Skin epidermis (tissue), 12 donors: ENCODE measurements around the gene TST.

Experiments used
- H3K27ac ChIP-seq, 21 experiments: fragments of 200-600 bp; sonication (generic) in 11 of 21; one replicate each; pipeline ENCODE4 v1.5.0; 2020; ENCODE audit warnings: mild to moderate bottlenecking in 3 of 21, inconsistent platforms in 2 of 21, moderate library complexity in 2 of 21
- H3K4me3 ChIP-seq, 7 experiments: fragments of 200-600 bp; sonication (generic) in 2 of 7; one replicate each; pipeline ENCODE4 v1.5.0; 2020; ENCODE audit warnings: inconsistent platforms in 2 of 7, mild to moderate bottlenecking in 2 of 7, moderate library complexity in 1 of 7

TST gene

DNA sequence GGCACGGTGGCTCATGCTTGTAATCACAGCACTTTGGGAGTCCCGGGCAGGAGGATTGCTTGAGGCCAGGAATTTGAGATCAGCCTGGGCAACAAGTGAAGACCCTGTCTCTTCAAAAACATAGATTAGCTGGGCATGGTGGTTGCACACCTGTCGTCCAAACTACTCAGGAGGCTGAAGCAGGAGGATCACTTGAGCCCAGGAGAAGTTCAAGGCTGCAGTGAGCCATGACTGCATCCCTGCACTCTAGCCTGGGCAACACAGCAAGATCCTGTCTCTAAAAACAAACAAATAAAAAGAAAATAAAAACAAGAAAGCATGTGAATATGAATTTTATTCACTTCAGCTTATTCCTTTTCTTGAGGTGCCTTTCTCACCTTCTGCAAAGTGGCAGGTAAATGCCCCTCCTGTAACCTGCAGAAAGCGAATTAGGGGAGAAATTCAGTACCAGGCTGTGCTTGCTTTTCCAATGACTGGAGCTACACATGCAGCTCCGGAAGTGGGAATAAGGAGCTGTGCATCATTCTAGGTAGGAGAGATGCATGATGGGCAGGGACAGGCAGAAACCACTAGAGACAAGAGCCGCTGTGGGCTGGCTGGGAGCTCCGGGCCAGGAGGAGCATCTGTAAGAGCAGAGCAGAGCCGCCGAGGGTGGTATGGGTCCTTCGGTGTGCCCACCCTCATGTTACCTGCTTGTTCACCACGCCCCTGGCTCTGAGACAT lies 17.6 kb upstream of the TST start:
- Histone ChIP-seq H3K27ac (no peak overlapping the region), H3K4me3 (no peak overlapping the region)

GRCh38 chr22:37033605-37034430 lies 14.6 kb upstream of the TST start:
- Histone ChIP-seq H3K4me3 (no peak overlapping the region), H3K27ac (peak overlapping the region in 4 of 21 experiments; percentile 19 to 77 (median 64))

DNA sequence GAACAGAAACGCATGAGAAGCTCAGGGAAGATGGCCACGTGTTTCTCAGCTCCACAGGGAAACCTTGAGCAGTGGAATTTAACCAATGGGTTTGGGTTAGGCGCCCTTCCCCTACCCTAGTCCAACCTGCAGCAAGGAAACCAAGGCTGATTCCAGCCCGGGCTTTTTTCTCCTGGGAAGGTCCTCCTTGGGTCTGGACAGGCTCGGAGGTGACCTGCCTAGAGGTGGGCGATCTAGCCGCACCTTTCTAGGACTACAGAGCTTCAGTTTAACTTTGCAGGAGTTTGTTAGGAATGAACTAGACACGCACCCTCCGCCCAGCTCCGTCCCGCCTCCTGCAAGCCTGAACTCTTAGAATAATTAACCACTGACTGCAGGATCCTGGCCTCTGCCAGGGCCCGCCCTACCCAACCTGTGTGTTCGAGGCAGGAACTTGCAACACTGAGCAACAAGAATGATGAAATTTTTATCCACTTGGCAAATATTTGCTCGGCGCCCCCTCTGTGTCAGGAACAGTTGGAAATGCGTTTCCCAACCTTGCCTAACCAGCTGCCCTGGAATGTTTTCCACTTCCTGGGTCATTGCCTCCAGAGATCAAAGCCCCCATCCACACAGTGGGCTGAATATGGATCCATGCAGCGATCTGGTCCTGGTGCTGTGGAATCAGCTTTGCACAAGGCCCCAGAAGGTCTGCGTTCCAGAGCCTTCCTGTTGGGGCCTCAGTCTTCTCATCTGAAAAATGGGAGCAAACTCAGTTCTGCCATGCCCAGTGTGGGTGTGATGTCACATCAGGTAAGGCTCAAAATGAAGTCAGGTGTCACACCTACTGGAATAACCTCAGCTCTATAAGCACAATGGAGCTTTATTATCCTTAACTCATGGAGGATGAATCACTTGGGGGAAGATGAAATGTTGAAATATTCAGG lies 13.6 kb upstream of the TST start:
- Histone ChIP-seq H3K4me3 (no peak overlapping the region), H3K27ac (peak overlapping the region in 19 of 21 experiments; percentile 4 to 78 (median 57))

DNA sequence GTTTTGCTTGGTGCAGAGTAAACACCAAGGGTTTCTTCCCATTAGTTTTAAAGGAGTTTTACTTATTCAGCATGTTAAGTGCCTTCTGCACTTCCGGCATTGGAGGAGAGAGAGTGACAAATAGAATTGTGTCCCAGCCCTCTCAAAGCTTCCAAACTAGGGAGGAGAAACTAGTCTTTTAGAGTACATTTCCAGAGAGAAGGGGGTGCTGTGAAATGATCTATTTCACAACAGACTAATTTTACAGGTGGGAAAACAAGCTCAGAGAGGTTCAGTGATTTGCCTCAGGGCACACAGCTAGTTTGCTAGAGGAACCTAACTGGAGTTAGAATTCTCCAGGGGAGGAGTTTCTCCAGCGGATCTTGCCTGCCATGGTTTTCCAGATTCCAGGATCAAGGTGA lies 12.9 kb upstream of the TST start:
- Histone ChIP-seq H3K27ac (peak overlapping the region in 19 of 21 experiments; percentile 4 to 78 (median 57)), H3K4me3 (no peak overlapping the region)

- Histone ChIP-seq H3K4me3 (no peak overlapping the region), H3K27ac (no peak overlapping the region)
Measured at GRCh38 chr22:37030560-37031281, 11.5 kb upstream of the TST start.

DNA sequence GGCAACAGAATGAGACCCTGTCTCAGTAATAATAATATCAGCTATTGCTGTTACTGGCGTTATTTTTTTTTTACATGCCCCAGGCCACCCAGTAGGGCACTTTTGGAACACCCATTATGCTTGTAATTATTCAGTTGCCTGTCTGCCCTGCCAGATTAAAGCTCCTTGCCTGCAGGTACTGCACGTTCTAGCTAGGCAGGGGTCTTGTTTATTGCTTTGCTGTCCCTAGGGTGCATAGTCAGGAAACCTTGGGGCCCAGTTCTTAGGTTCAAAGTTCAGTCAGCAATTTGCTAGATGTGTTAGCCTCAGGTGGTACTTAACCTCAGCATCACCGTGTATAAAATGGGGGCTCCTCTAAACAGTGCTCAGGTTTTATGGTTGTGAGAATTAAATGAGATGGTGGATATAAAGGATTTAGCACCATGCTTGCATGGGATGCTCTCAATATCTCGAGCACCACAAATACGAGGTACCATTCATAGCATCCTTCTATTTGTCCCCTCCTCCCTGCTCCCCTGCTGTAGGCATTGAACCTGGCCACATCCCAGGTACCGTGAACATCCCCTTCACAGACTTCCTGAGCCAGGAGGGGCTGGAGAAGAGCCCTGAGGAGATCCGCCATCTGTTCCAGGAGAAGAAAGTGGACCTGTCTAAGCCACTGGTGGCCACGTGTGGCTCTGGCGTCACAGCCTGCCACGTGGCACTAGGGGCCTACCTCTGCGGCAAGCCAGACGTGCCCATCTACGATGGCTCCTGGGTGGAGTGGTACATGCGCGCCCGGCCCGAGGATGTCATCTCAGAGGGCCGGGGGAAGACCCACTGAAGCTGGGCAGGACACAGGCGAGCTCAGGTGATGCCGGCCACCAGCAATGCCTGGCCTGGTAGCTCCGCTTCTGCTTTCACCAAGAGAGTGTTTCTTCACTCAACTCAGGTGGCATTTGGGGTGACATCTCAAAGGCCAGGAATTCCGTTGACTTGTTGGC lies 9.7 kb upstream of the TST start:
- H3K27ac ChIP-seq, result no peak overlapping the region
- no peak overlapping the region for H3K4me3 ChIP-seq

- Histone ChIP-seq H3K4me3 (no peak overlapping the region), H3K27ac (no peak overlapping the region)
Measured at GRCh38 chr22:37027556-37027955, 8.3 kb upstream of the TST start.

- H3K4me3 ChIP-seq, result no peak overlapping the region
- H3K27ac ChIP-seq, result no peak overlapping the region
Measured at GRCh38 chr22:37026325-37026724, 7.1 kb upstream of the TST start.

- Histone ChIP-seq H3K27ac (no peak overlapping the region), H3K4me3 (no peak overlapping the region)
Measured at GRCh38 chr22:37025500-37026070, 6.3 kb upstream of the TST start.

DNA sequence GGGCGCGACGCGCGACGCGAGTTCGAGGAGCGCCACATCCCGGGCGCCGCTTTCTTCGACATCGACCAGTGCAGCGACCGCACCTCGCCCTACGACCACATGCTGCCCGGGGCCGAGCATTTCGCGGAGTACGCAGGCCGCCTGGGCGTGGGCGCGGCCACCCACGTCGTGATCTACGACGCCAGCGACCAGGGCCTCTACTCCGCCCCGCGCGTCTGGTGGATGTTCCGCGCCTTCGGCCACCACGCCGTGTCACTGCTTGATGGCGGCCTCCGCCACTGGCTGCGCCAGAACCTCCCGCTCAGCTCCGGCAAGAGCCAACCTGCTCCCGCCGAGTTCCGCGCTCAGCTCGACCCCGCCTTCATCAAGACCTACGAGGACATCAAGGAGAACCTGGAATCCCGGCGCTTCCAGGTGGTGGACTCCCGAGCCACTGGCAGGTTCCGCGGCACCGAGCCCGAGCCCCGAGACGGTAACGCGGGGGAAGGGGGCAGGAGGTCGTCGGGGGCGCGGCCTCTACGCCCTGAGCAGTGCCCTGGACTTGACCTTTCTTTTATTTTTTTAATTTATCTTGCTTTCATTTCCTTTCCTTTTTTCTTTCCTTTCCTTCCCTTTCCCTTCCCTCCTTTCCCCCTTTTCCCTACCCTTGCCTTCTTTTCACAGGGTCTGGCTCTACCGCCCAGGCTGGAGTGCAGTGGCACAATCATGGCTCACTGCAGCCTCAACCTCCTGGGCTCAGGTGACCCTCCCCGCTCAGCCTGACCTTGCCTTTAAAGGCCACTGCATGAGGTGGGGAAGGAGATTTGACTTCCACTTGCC lies 5.3 kb upstream of the TST start:
- H3K4me3 ChIP-seq, result no peak overlapping the region
- H3K27ac ChIP-seq, result no peak overlapping the region

DNA sequence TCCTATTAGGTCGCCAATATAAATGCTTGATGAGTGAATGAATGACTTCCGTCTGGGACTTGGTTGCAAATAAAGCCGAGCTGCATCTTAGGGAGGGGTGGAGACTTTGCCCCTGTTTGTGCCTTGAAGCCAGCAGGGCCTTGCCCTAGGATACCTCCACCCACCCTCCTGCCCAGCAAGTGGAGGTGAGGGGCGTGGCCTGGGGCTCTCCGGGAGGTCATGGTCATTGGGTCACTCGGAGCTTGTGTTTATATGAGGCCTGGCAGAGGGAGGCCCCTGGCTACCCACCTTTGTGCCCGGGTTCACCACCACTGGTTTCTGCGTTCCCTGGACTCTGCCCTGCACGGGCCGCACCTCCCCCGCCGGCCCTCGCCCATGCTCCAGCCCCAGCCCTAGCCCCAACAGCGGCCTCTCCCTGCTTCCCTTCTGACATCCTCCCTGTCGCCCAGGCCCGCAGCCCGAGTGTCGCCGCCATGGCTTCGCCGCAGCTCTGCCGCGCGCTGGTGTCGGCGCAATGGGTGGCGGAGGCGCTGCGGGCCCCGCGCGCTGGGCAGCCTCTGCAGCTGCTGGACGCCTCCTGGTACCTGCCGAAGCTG lies 4.6 kb upstream of the TST start:
- no peak overlapping the region for H3K27ac ChIP-seq
- H3K4me3 ChIP-seq, result no peak overlapping the region

DNA sequence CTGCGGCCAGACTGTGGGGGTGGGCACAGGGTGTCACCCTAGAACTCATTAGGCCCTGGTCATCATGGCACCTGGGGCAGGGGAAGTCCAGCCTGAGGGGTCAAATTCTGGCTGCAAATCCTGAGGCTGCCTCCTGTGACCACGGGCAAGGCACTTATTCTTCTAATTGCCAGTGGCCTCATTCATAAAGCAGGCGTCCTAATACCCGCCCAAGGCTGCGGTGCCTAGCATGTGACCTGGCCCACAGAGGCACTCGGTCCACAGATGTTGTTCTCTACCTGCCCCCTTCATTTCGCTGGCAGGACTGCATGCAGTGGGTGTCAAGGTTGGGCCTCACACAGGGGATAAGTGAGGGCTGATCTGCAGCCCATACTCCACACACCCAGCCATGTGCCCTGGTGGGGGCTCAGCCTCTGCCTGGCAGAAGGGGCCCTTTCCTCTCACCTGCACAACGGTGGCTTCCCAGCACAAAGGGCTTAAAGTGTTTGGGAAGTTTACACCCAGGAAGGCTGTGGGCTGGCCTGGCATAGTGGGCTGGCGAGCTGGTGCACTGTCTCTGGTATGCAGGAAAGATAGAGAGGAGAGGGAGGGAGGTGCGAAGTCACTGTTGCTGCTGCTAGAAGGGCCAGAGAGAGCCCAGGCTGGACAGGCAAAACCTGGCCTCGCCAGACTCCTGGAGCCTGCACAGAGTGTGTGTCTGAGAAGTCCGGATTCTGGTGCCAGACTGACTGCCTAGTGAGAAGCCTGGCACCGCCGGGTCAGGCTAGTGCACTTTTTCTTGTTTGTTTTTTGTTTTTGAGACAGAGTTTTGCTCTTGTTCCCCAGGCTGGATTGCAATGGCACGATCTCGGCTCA lies 3.5 kb upstream of the TST start:
- no peak overlapping the region for H3K4me3 ChIP-seq

GRCh38 chr22:37021710-37022482 lies 2.6 kb upstream of the TST start:
- H3K27ac ChIP-seq, result peak overlapping the region in 3 of 21 experiments; percentile 7 to 41 (median 22)
- H3K4me3 ChIP-seq, result no peak overlapping the region

More for the DNA sequence above, 3.5 kb upstream of the TST start:
- H3K27ac ChIP-seq, result peak overlapping the region in 2 of 21 experiments; percentile 7 to 22

- Histone ChIP-seq H3K27ac (peak overlapping the region in 3 of 21 experiments; percentile 15 to 89 (median 41)), H3K4me3 (no peak overlapping the region)
Measured at GRCh38 chr22:37021041-37021440, 1.8 kb upstream of the TST start.

- peak overlapping the region; percentile 67 to 93 (median 89) for H3K27ac ChIP-seq
- H3K4me3 ChIP-seq, result peak overlapping the region; percentile 65 to 93 (median 81)
Measured at GRCh38 chr22:37020192-37020479, 889 bp upstream of the TST start.
